GM21515 (cell line): ENCODE data around the gene CAPN8.

Source experiments
- ATAC-seq: cut with Tn5 transposase; IDR thresholded peaks from one replicate; pipeline ENCODE4 v1.9.1; 2021; ENCODE audit not compliant: unreplicated experiment

CAPN8 gene

DNA sequence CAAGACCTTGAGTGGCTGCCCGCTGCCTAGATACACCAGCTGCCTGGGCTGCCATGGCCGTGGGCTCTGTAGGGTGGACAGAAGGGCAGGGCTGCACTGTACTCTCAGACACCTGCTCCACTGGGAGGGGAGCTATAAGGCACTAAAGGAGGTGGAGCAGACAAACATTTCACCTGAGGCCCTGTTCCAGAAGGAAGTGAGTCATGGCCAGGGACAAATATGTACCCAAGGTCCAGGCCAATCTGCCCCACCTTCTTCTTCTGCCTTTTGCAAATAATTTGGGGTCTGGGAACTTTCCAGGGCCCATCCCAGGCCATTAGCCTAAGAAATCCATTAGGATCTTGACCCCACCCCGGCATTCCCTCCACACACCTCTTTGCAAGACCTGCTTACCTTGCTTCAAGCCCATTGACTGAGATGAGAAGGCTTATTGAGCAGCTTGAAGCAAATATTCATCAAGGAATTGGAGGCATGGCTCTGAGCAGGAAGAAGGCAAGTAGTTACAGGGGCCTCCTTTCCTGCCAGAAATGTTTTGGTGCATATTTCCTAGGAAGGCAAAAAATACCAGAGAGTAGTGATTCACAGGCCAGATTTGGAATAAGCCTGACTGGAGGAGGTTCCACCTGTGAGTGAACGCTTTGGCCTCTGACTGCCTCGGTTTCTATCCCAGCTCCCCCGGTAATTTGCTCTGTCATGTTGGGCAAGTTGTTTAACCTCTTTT, at the start of gene CAPN8:
TSS of gene CAPN8 (minus strand) at position 110 of the 721 bp plus-strand sequence. CDS start at position 55, 55 bp downstream.
- ATAC-seq, result no peak

DNA sequence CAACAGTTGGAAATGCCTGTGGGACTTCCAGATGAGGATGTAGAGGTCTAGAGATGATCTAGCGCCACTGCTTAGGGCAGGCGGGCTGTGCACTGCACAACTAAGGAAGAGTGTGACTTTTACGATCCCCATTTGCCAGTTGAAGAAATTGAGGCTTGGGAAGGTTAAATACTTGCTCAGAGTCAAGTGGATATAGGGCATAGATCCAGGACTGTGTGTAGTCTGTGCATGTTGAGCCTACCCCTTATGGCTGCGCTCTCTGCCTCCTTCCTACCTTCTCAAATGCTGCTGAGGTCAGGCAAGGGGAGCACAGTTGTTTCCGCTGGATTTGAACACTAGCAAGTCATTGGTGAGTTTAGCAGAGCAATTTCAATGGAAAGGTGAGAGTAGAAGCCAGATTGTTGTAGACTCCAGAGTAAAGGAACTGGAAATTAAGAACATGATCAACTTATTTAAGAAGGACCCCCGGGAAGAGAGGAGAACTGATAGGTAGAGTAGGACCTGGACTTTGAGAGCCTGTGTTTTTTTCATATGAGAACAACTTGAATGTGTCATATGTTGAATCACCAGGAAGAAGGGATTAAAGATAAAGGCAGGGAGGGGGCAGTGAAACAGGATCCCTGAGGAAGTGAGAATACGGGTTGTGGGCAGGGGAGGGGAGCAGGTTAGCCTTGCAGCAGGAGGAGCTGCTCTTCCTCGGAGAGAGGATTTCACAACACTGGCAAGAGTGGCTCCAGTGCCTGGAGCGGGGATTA, 49.5 kb upstream of the CAPN8 start:
- ATAC-seq, result no peak

DNA sequence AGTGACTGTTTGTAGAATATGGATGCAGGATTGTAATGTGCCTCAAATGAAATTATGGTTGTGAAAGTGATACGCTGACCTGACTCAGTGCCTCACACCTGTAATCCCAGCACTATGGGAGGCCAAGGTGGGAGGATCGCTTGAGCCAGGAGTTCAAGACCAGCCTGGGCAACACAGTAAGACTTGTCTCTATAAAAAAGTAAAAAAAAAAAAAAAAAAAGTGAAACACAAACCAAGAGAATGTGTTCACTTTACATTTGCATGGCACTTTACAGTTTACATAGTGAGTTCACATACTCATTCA, 48.9 kb upstream of the CAPN8 start:
- no peak for ATAC-seq

DNA sequence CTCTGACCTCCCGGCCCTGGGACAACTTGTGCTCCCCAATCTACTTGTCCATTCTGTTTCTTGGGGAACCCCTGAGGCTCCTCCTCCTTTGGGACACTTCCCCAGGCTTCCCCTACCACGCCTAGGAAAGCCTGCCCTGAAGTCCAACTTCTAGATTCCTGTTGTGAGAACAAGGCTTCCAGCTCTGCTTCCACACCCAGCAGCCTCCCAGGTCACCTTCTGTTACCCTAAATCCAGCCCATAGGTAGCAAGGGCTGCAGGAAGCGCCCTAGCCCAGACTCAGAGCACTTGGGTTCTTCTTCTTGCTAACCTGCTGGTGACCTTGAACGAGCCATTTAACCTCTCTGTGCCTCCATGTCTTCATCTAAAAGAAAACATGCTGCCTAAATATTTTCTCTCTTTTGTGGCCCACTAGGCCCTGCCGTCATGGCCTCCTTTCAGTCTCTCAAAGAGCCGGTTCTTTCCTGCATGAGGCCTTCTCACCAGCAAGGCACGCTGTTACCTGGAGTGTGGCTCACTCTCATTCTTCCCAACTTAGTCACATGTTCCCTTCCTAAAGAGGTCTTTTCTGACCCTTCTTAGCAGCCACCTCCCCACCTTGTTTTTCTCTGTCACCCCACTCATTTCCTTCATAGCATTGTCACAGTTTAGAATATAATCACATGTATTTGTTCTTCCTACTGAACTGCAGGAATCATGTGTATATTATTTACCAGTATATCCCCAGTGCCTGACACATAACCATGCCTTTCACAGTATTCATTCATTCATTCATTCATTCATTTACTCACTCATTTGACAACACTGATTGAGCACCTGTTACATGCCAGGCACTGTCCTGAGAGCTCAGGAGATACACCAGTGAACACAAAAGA, 48.3 kb upstream of the CAPN8 start:
- no peak for ATAC-seq

DNA sequence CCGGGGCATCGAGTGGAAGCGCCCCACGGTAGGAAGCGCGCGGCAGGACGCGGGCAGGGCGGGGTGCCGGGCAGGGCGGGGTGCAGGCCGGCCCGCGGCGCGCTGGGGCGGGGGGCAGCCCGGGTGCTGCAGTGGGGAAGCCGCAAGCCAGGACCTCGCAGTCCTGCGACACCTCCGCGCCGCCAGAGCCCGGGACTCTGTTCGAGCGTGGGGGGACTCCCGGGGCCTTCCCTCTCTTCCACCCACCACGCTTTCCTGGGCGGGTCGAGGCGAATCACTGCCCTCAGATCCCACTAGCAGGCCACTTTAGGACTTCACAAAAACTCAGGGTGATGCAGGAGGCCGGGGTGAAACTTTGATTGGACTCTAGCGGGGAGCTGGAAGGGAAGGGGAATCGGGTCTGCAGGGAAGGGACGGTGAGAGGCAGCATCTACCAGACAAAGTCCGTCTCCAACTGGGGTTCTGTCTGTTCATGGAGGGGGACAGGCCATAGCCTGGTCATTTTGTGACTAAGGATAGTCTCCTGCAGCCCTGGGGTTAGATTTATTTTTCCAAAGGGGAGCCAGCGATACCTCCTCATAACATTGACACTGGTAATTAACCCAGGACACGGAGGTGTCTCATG, 47.5 kb upstream of the CAPN8 start:
- ATAC-seq, result peak; percentile 25

DNA sequence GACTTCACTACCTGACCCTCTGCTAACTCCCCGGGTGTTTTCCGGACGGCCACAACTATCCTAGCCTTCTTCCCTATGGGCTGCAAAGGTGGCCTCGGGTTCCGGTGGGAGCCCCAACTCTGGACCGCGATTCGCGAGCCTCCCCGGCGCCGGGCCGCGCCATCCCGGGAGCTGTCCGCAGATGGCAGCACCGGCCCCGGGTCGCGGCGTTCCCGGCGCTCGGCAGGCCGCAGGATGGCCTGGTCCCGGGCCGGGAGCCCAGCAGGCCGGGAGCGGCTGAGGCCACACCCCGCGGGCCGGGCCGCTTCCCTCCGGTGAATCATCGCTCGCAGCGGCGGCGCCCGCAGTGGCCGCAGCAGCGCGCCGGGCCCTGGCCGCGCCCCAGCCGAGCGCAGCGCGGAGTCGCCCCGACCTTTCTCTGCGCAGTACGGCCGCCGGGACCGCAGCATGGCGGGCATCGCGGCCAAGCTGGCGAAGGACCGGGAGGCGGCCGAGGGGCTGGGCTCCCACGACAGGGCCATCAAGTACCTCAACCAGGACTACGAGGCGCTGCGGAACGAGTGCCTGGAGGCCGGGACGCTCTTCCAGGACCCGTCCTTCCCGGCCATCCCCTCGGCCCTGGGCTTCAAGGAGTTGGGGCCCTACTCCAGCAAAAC, 46.8 kb upstream of the CAPN8 start, which contains the start of gene CAPN2:
TSS of gene CAPN2 (plus strand) at position 346 of the 656 bp plus-strand sequence. CDS start at position 448, 102 bp downstream.
- peak; percentile 54 for ATAC-seq

DNA sequence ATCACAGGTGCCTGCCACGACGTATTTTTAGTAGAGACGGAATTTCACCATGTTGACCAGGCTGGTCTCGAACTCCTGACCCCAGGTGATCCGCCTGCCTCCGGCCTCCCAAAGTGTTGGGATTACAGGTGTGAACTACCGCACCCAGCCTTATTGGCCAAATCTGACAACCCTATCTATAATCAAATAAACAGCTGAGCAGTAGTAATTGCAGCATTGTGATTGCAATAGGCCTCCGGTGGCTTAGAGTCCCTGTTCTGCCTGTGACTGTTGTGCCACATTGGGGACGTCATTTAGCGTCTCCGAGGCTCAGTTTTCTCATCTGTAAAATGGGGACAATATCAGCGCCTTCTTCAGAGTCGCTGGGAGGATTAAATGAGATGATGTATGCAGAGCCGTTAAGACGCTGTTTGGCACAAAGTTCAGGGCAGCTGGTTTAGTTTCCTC, 46.3 kb upstream of the CAPN8 start:
- ATAC-seq, result no peak

DNA sequence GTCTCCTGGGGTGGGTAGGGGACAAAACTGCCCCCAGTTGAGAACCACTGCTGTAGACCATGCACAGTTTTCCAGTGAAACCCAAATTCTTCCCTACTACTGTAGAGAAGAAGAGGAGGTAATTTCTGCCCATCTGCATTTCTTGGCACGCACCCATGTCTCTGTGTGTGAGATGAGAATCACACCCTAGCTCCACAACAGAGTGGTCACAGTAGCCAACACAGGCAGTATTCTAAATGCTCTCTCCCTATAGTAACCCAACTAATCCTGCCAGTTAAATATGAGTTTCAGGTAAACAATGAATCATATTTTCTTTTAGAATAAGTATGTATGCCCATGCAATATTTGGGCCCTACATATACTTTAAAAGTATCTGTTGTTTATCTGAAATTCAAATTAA, 45.7 kb upstream of the CAPN8 start:
- ATAC-seq, result no peak

DNA sequence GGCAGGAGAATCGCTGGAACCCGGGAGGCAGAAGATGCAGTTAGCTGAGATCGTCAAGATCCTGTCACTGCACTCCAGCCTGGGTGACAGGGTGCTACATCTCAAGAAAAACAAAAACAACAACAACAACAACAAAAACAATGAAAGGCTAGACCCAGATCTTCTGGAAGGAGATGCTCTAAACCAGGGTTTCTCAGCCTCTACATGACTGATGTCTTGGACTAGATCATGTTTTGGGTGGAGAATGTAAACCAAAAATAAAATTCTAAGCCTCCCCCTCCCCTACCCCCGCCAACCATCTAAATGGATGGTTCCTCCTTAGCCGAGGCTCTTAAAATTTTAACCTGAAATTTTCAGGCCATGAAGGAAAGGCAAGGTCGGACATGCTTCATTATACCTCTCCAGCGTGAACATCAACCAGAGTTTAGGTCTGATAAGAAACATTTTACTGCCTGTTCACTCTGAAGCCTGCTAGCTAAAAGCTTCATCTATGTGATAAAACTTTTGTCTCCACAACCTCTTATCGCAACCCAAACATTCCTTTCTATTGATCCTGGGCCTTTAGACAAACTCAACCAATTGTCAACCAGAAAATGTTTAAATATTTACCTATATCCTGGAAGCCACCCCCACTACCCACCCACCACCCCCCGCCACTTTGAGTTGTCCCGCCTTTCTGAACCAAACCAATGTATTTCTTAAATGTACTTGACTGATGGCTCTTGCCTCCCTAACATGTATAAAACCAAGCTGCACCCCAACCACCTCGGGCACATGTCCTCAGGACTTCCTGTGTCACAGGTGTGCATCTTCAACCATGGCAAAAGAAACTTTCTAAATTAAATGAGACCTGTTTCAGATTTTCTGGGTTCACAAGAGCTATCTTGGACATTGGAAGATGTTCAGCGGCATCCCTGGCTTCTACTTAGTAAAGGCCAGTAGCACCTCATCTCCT, 45.0 kb upstream of the CAPN8 start:
- ATAC-seq, result no peak

DNA sequence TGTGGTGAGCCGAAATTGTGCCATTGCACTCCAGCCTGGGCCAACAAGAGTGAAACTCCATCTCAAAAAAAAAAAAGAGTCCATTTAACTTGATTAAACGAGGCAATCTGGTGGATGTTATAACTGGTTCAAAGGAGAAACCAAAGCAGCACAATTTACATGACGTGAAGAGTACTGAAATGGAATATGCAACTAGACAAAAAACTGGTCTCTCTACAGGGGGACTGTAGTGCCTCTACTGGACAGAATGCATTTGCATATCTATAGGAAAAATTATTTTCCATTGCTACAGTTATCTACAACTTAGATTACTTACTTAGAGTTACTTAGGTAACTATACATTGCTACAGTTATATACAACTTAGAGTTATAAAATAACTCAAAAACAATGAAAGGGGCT, 44.1 kb upstream of the CAPN8 start:
- no peak for ATAC-seq

DNA sequence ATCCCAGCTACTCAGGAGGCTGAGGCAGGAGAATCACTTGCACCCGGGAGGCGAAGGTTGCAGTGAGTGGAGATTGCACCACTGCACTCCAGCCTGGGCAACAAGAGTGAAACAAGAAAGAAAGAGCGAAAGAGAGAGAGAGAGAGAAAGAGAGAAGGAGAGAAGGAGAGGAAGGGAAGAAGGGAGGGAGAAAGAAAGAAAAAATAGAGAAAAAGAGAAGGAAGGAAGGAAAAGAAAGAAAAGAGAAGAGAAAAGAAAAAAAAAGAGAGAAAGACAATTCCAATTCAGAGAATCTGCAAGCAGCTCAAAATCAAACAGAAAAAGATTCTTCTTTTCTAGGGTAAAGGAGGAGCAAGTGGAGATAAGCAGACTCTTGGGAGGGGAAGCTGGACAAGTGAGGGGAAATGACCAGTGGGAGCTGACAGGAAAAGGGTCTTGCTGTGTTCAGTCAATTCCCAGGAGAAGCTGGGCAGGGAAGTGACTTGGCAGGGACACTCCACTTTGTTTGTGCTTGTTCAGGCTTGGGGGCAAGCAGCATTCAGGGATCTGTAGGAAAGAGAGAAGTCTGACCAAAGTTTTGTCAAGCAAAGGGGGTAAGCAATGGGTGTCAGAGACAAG, 43.3 kb upstream of the CAPN8 start:
- no peak for ATAC-seq

DNA sequence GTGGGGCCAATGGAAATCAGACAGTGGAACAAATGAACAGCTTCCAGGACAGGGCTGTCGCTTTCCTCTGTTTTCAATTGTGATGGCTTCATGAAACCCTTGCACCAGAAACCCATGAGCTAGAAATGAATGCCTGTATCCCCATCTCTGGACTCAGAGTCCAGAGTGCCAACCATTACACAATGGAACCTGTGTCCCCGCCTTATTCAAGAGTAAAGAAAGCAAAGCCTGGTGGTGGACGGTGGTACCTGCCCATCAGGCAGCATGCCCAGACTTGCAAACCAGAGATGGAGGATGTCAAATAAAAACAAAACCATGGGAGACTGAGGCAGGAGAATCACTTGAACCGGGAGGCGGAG, 42.5 kb upstream of the CAPN8 start:
- ATAC-seq, result no peak

DNA sequence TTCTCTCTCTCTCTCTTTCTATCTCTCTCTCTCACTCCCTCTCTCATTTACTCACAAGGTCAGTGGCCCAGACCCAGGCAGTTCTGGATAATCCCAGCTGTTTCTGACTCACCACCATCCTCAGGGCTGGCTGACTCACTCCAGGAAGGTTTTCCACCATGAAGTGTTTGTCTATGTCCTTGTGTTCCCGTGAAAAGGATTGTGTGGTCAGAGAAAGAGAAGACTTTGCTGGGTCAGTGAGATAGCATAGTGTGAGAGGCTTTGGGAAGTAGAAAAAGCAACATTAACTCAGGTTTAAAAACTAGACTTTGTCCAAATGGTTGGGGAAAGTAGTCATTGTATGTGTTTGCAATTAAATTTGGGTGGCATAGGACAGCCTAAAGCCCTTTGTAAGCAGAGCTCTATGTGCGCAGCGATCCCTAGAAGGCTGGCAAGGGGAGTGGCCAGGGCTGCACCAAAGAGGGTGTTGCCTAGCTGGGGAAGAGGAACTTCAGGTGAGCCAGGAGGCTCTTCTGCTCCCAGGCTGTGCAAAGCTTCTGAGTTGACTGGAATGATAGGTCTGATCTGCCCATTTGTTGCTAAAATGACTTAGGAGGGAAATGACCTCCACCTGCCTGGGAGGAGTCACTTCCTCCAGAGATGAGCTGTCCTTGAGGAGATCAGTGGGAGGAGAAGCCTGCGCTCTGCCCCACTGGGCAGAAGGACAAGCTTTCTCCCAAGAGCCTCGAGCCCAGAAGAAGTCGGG, 41.9 kb upstream of the CAPN8 start:
- no peak for ATAC-seq

DNA sequence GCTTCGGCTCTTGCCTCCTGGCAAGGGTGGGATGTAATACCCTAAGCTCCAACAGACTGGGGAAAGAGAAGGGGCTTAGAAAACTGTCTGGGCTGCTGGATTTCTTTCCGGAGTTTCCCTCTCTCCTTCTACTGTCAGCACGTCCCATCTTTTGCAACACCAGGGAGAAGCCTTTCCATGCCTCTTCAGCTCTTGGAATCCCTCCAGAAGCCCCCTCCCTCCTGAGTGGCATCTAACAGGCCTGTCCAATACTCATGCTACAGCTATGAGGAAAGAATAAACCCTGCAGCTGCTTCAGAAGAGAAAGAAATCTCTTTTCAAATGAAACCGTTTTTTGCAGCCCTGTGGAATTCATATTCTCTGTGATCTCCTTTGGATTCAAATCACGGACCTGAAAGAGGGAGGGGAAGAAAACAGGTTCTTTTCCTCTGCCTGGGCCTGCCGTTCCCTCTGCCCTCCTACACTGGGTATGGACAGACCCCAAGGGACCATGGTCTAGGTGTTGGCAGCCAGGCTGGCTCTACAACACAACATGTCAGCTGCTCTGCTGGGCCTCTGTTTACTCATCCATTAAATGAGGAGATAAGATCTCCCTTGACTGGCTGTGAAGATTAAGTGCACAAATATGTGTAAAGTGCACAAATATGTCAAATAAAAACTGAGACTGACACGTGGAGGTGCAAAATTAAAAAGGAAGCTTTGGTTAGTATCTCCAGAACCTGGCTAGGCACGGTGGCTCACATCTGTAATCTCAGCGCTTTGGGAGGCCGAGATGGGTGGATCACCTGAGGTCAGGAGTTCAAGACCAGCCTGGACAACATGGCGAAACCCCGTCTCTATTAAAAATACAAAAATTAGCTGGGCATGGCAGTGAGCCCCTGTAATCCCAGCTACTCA, 40.8 kb upstream of the CAPN8 start:
- no peak for ATAC-seq

DNA sequence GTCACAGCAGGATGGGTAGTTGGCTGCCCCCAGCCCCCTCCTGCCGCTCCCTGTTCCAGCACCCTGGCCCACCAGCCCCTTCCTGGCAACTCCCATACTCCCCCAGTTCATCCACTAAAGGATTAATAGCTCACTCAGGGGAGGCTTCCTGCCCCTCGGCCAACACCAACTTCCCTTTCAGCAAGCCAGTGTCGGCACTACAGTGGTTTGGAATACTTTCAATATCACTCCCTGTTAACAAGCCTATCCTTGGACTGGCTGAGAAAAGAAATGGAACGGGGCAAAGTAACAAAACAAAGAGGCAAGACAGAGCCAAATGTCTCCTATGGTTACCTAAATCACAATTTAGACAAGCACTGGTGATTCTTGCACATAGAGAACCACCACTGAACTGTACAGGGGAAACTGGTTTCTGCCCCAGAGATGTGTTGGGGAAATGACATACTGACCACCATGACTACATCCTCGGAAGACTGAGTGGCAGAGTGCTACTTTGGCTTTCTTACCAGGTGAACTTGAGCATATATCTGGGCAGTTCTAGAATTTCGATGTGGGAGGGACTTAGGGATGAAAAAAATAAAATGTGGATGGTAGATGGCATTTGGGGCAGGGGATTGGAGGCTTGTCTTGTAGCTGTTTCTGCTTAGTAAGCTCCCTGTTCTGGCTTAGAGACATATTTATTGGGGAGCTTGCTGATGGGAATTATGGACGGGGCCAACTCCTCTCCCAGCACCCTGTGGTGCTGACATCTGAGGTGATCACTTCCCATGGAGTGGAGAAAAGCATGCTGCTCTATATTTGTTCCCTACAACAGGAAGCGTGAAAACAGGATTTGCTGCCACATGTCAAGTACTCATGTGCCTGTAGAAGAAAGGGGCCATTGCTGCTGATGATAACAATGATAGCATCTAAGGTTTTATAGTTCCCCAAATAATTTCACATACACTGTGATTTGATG, 39.7 kb upstream of the CAPN8 start:
- ATAC-seq, result no peak

DNA sequence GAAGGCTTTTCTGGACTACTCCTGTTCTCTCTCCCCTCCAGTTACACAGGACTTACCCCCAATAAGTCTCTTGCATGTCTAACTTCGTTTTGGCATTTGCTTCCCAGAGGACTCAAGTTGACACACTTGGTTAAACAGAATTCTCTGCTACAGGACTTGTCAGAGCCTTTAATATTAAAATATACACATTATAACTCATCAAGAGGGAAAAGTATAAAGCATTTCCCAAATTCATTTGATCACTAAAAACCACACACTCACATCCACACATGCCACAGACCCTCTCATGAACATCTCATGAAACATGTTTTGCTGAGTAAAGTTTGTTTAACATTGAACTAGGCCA, 38.1 kb upstream of the CAPN8 start:
- ATAC-seq, result no peak
